ENCODE measurements around the gene DBP. TPM values are rescaled to one million over a fixed set of nuclear protein-coding genes. Genes with fewer than 3 reads are reported as not detected.

The DBP gene
- total RNA-seq, 6 donors from 2014 or later, result 5.2 to 25.4 (median 10.0) TPM

DNA sequence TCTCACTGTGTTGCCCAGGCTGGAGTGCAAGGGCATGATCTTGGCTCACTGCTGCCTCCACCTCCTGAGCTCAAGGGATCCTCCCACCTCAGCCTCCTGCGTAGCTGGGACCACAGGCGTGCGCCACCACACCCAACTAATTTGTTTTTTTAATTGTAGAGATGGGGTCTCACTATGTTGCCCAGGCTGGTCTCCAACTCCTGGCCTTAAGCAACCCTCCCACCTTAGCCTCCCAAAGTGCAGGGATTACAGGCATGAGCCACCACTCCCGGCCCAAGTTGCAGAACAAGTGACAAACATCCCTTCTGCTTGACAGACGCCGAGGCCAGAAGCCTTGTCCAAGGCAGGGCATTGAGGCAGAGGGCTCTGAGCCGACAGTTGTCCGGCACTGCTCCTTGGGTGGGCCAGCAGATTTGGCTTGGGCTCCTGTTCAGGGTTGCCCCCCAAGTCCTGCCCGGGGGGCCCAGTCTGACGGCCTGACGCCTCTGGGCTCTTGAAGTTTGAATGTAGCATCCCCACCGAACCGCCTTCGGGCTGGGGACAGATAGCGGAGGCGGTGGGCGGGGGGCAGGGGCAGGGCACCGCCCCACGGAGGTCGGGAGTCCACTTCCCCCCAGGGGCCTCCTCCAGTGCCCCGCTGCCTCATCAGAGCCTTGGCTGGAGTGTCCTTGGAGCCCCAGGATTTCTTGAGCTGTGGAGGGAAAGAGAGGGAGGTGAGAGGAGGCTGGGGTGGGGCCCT, 36.3 kb downstream of the DBP start:
- DNase-seq (peak in 1 of 2 donors; percentile 64), ATAC-seq (ENCODE audit: low FRiP score in 2 of 2) (no peak)
- whole genome bisulfite sequencing, 2 donors, result 89 to 92% methylated on average over 8 to 20 of the region's 21 CpGs

DNA sequence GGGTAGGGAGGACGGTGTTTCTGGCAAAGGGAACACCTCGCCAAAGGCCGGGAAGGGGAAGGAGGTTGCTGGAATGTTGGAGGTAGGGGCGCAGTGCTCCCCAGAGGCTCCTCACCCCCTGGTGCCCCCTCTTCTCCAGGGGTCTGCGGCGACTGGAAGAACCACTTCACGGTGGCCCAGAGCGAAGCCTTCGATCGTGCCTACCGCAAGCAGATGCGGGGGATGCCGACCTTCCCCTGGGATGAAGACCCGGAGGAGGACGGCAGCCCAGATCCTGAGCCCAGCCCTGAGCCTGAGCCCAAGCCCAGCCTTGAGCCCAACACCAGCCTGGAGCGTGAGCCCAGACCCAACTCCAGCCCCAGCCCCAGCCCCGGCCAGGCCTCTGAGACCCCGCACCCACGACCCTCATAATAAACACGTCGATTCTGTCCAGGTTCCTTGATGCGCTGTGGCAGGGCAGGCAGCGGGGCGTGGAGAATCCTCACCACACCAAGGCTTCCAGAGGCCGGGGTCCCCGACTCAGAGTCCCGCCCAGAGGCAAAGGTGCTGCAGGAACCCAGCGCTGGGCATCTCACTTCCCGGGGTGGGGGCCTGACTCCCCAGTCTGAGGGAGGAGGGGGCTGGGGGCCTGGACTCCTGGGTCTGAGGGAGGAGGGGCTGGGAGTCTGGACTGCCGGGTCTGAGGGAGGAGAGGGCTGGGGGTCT, 38.0 kb downstream of the DBP start:
- no peaks in the 10 kb centered on the region for H3K4me1 ChIP-seq
- peak in 1 of 2 donors; percentile 73 for DNase-seq
- TF ChIP-seq, protein P1, sequence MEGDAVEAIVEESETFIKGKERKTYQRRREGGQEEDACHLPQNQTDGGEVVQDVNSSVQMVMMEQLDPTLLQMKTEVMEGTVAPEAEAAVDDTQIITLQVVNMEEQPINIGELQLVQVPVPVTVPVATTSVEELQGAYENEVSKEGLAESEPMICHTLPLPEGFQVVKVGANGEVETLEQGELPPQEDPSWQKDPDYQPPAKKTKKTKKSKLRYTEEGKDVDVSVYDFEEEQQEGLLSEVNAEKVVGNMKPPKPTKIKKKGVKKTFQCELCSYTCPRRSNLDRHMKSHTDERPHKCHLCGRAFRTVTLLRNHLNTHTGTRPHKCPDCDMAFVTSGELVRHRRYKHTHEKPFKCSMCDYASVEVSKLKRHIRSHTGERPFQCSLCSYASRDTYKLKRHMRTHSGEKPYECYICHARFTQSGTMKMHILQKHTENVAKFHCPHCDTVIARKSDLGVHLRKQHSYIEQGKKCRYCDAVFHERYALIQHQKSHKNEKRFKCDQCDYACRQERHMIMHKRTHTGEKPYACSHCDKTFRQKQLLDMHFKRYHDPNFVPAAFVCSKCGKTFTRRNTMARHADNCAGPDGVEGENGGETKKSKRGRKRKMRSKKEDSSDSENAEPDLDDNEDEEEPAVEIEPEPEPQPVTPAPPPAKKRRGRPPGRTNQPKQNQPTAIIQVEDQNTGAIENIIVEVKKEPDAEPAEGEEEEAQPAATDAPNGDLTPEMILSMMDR (IDR thresholded peaks at IDR 0.05), result no peak
- TF ChIP-seq POLR2AphosphoS5 (IDR thresholded peaks at IDR 0.05) (no peak), EP300 (IDR thresholded peaks at IDR 0.05) (no peak), POLR2A (IDR thresholded peaks at IDR 0.05) (no peak)
- no peaks in the 10 kb centered on the region for H3K36me3 ChIP-seq
- H3K27ac ChIP-seq, result no peak overlapping the region
- no peak for ATAC-seq (ENCODE audit: low FRiP score in 2 of 2)
- 68 to 74% methylated on average over 15 to 21 of the region's 30 CpGs for WGBS, 2 donors
- H3K4me3 ChIP-seq, result no peak overlapping the region
- no peaks in the 10 kb centered on the region for H3K9me3 ChIP-seq
- H3K27me3 ChIP-seq, result no peaks in the 10 kb centered on the region

More for the DNA sequence above, 36.3 kb downstream of the DBP start:
- TF ChIP-seq POLR2AphosphoS5 (IDR thresholded peaks at IDR 0.05) (no peak), EP300 (IDR thresholded peaks at IDR 0.05) (no peak), POLR2A (IDR thresholded peaks at IDR 0.05) (no peak)
- TF ChIP-seq, protein P1 (IDR thresholded peaks at IDR 0.05), result no peak
- H3K9me3 ChIP-seq, result no peaks in the 10 kb centered on the region
- H3K36me3 ChIP-seq, result no peaks in the 10 kb centered on the region
- no peak overlapping the region for H3K27ac ChIP-seq
- H3K4me1 ChIP-seq, result no peaks in the 10 kb centered on the region
- H3K4me3 ChIP-seq, result no peak overlapping the region
- H3K27me3 ChIP-seq, result no peaks in the 10 kb centered on the region

DNA sequence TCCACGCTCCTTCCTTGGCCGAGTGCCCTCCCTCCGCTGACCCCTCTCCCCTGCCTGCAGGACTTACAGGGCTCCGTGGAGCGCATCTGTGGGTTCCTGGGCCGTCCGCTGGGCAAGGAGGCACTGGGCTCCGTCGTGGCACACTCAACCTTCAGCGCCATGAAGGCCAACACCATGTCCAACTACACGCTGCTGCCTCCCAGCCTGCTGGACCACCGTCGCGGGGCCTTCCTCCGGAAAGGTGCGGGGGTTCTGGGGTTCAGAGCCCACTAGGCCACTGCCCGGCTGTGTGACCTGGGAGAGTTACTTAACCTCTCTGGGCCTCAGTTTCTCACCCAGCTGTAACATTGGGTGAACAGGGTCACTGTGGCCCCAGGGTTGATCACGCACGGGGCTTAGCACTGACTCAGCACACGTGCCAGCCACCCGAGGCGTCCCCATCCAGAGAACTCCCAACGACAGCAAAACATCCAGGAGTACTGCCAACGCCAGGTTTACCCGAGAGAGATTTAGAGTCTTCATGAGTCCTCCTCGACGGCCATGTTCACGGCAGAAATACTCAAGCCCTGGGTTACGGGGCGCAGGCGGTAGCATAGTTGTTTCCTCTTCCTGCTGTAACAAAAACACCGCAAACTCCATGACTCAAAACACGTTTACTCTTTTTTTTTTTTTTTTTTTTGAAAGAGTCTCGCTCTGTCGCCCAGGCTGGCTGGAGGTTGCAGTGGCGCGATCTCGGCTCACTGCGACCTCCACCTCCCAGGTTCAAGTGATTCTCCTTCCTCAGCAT, 40.3 kb downstream of the DBP start:
- TF ChIP-seq POLR2A (IDR thresholded peaks at IDR 0.05), result no peak
- no peak for TF ChIP-seq EP300 (IDR thresholded peaks at IDR 0.05)
- no peak for TF ChIP-seq POLR2AphosphoS5 (IDR thresholded peaks at IDR 0.05)
- TF ChIP-seq, protein P1 (IDR thresholded peaks at IDR 0.05), result no peak
- no peak overlapping the region for H3K27ac ChIP-seq

DNA sequence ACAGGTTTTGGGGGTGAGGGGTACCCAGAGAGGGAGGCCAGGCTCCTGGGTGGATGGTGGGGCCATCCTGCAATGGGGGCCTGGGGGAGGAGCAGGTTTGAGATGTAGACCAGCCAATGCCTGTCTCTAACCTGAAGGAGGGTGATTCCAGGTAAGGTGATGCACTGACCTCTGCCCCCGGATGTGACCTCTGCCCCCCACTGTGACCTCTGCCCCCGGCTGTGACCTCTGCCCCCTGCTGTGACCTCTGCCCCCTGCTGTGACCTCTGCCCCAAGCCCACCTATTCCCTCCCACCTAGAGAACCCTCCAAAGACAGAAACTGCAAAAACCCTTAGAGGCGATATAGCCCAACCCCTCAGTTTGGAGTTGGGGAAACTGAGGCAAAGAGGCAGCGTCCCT, 40.9 kb downstream of the DBP start:
- Histone ChIP-seq H3K4me1 (no peaks in the 10 kb centered on the region), H3K36me3 (no peaks in the 10 kb centered on the region), H3K27me3 (no peaks in the 10 kb centered on the region), H3K27ac (no peak overlapping the region), H3K4me3 (no peak overlapping the region), H3K9me3 (no peaks in the 10 kb centered on the region)
- DNase-seq, result no peak
- ATAC-seq (ENCODE audit: low FRiP score in 2 of 2), result no peak
- no peak for TF ChIP-seq POLR2A (IDR thresholded peaks at IDR 0.05)
- no peak for TF ChIP-seq POLR2AphosphoS5 (IDR thresholded peaks at IDR 0.05)
- no peak for TF ChIP-seq EP300 (IDR thresholded peaks at IDR 0.05)
- TF ChIP-seq, protein P1 (IDR thresholded peaks at IDR 0.05), result no peak
- WGBS, 2 donors, result 77 to 93% methylated on average over 3 to 4 of the region's 4 CpGs

More for the DNA sequence above, 40.3 kb downstream of the DBP start:
- Histone ChIP-seq H3K9me3 (no peaks in the 10 kb centered on the region), H3K36me3 (no peaks in the 10 kb centered on the region), H3K4me3 (no peak overlapping the region), H3K4me1 (no peaks in the 10 kb centered on the region), H3K27me3 (no peaks in the 10 kb centered on the region)
- DNase-seq (peak in 1 of 2 donors; percentile 64), ATAC-seq (ENCODE audit: low FRiP score in 2 of 2) (no peak)
- WGBS, 2 donors, result 73% methylated on average over 30 to 34 of the region's 39 CpGs
